Stimulated activated memory B cell treated with anti-CD40 and anti-IgM and Interleukin-4, amounts not matched to agents 10 μg/mL and 1 μg/mL and 100 μg/mL, for 72 hours (primary cell): Measurements from ENCODE around the gene MTTP.

Experiments used
- ATAC-seq: fragments of 150-1000 bp; cut with Tn5 transposase; 2 replicates; pipeline ENCODE4 v1.10.0; 2021
- H3K27ac Mint-ChIP-seq: one replicate; pipeline ENCODE4 v1.8.0; 2022; ENCODE audit warnings: mild to moderate bottlenecking, mixed read lengths
- H3K27me3 Mint-ChIP-seq: one replicate; pipeline ENCODE4 v1.8.0; 2022; ENCODE audit warnings: mixed read lengths
- H3K36me3 Mint-ChIP-seq: one replicate; pipeline ENCODE4 v1.8.0; 2022; ENCODE audit warnings: mixed read lengths
- H3K4me1 Mint-ChIP-seq: one replicate; pipeline ENCODE4 v1.8.0; 2022; ENCODE audit warnings: mixed read lengths
- H3K4me3 Mint-ChIP-seq: one replicate; pipeline ENCODE4 v1.8.0; 2022; ENCODE audit warnings: mild to moderate bottlenecking, moderate library complexity, mixed read lengths
- H3K9me3 Mint-ChIP-seq: one replicate; pipeline ENCODE4 v1.8.0; 2022; ENCODE audit warnings: mixed read lengths

MTTP gene

GRCh38 chr4:99664716-99665115 lies 90.1 kb downstream of the MTTP start:
- H3K4me1 Mint-ChIP-seq, result no peaks in the 10 kb centered on the region
- H3K27ac Mint-ChIP-seq, result no peak overlapping the region
- H3K4me3 Mint-ChIP-seq, result no peak overlapping the region
- H3K27me3 Mint-ChIP-seq, result peaks cover 22% of the 10 kb centered on the region
- no peaks in the 10 kb centered on the region for H3K9me3 Mint-ChIP-seq
- H3K36me3 Mint-ChIP-seq, result no peaks in the 10 kb centered on the region
- no peak for ATAC-seq

- H3K4me1 Mint-ChIP-seq, result no peaks in the 10 kb centered on the region
- H3K27me3 Mint-ChIP-seq, result peaks cover 22% of the 10 kb centered on the region
- H3K4me3 Mint-ChIP-seq, result no peak overlapping the region
- no peaks in the 10 kb centered on the region for H3K36me3 Mint-ChIP-seq
- no peak overlapping the region for H3K27ac Mint-ChIP-seq
- no peak for ATAC-seq
- H3K9me3 Mint-ChIP-seq, result no peaks in the 10 kb centered on the region
Measured at GRCh38 chr4:99665983-99666382, 91.4 kb downstream of the MTTP start.

- no peak for ATAC-seq
- Mint-ChIP-seq H3K4me1 (no peaks in the 10 kb centered on the region), H3K27ac (no peak overlapping the region), H3K9me3 (peaks cover 15% of the 10 kb centered on the region), H3K4me3 (no peak overlapping the region), H3K27me3 (peaks cover 17% of the 10 kb centered on the region), H3K36me3 (peaks cover 7% of the 10 kb centered on the region)
Measured at GRCh38 chr4:99668472-99668871, 93.8 kb downstream of the MTTP start.

GRCh38 chr4:99669084-99669483 lies 94.5 kb downstream of the MTTP start:
- Mint-ChIP-seq H3K9me3 (peaks cover 19% of the 10 kb centered on the region), H3K4me1 (no peaks in the 10 kb centered on the region), H3K4me3 (no peak overlapping the region), H3K27ac (no peak overlapping the region), H3K36me3 (peaks cover 10% of the 10 kb centered on the region), H3K27me3 (peaks cover 17% of the 10 kb centered on the region)
- ATAC-seq, result no peak

- peaks cover 10% of the 10 kb centered on the region for H3K36me3 Mint-ChIP-seq
- H3K27ac Mint-ChIP-seq, result no peak overlapping the region
- no peaks in the 10 kb centered on the region for H3K4me1 Mint-ChIP-seq
- peaks cover 19% of the 10 kb centered on the region for H3K9me3 Mint-ChIP-seq
- H3K4me3 Mint-ChIP-seq, result no peak overlapping the region
- H3K27me3 Mint-ChIP-seq, result peaks cover 17% of the 10 kb centered on the region
- ATAC-seq, result no peak
Measured at GRCh38 chr4:99670409-99671073, 95.9 kb downstream of the MTTP start.
